Adrenal gland (tissue), 12 donors: ENCODE data around the gene SHCBP1. TPM values are rescaled to one million over a fixed set of nuclear protein-coding genes. Genes with fewer than 3 reads are reported as not detected.

ENCODE experiments used
- DNase-seq, 7 donors: peaks; one replicate each; pipeline ENCODE4 v3.0.0-alpha.2; 2019 to 2020
- H3K27ac ChIP-seq, 5 donors: fragments of 200-600 bp; sonication (generic) in 4 of 5; 1 replicate in 3 of 5; 2 replicates in 2 of 5; pipeline versions ENCODE4 v1.5.1 to v1.8.0; 2016 to 2020; ENCODE audit warnings: mild to moderate bottlenecking in 1 of 5
- H3K27me3 ChIP-seq: fragments of 200-600 bp; 2 replicates; pipeline ENCODE4 v1.8.0; 2021
- H3K36me3 ChIP-seq, 2 donors: fragments of 200-600 bp; replicated peaks in 1 of 2; 1 replicate in 1 of 2; 2 replicates in 1 of 2; pipeline versions ENCODE4 v1.5.1 to v1.8.0; 2018 to 2022
- H3K4me1 ChIP-seq, 2 donors: fragments of 200-600 bp; replicated peaks in 1 of 2; 1 replicate in 1 of 2; 2 replicates in 1 of 2; pipeline versions ENCODE4 v1.5.1 to v1.8.0; 2018 to 2021
- H3K4me3 ChIP-seq, 4 donors: fragments of 200-600 bp; sonication (generic) in 3 of 4; one replicate each; pipeline ENCODE4 v1.5.1; 2016 to 2018
- H3K9me3 ChIP-seq, 3 donors: fragments of 200-600 bp; sonication (generic) in 1 of 3; replicated peaks in 1 of 3; 1 replicate in 2 of 3; 2 replicates in 1 of 3; pipeline versions ENCODE4 v1.5.1 to v1.8.0; 2016 to 2021
- POLR2A ChIP-seq, 2 donors: fragments of 450-650 bp; IDR thresholded peaks; one replicate each; pipeline ENCODE4 v1.6.1; 2017; ENCODE audit warnings: antibody characterized with exemption in 2 of 2, mild to moderate bottlenecking in 2 of 2, moderate library complexity in 1 of 2
- WGBS, 4 donors: extraction: QIAGEN DNeasy Blood & Tissue Kit in 2 of 4; methylation state at CpG; one replicate each; pipeline versions ENCODE4 v1.1.5 to v1.1.7; 2013 to 2017; 5-methylcytosine and 5-hydroxymethylcytosine counted together
- intact Hi-C, 2 donors: fragments of 100-400 bp; cut with DNase I; formaldehyde crosslinking; loops; one replicate each; pipeline versions ENCODE4 v1.14.1 to v1.15.0; 2022 to 2023
- polyA plus RNA-seq, 3 donors: library from polyadenylated mRNA; stranded (reverse); fragments of 200-250 nt in 2 of 3; fragments of 350-450 nt in 1 of 3; fragmentation: Illumina TruSeq in 1 of 3; extraction: RNeasy Lipid Tissue Mini Kit (QIAGEN cat#74804) in 1 of 3; gene quantifications; one replicate each; pipeline ENCODE4 v1.2.3, GENCODE V29; 2013 to 2014
- total RNA-seq, 9 donors: library from RNA; depleted of rRNA in 4 of 9; stranded (reverse); fragments of >200 nt in 4 of 9; fragments of 120-200 nt in 1 of 9; fragmentation: NEBNext Ultra II Directional in 1 of 9; extraction: Animal tissue kit (Norgen Biotek cat#: 25700) in 1 of 9; gene quantifications; one replicate each; pipeline versions ENCODE4 v1.1.0 to v1.2.4, GENCODE V29; 2013 to 2023
- TF ChIP-seq, protein P1 (sequence below), 6 experiments: fragments of 450-650 bp in 4 of 6; fragments of 200-600 bp in 2 of 6; sonication (generic) in 1 of 6; IDR thresholded peaks; 1 replicate in 5 of 6; 2 replicates in 1 of 6; pipeline versions ENCODE4 v1.5.1 to v1.8.0; 2016 to 2021; ENCODE audit warnings: antibody characterized with exemption in 6 of 6, mild to moderate bottlenecking in 2 of 6, moderate library complexity in 1 of 6
- donor health status: healthy with polysubstance abuse.
- donor health status: Bipolar disorder and iron deficiency.
- donor health status: DM: yes; HTN: yes; CAD: no.
- donor health status: DM: no; HTN: no; CAD: no.
- donor health status: DM: no; HTN: no; CAD: no.
- donor health status: DM: yes; HTN: yes; CAD: no.

Gene SHCBP1
- total and polyA plus RNA-seq, 12 donors: 0.24 to 5.5 (median 1.1) TPM

GRCh38 chr16:46591257-46591656 is 29.9 kb downstream of the SHCBP1 start:
- Histone ChIP-seq H3K36me3 (no peaks in the 10 kb centered on the region), H3K27ac (no peak overlapping the region), H3K4me3 (no peak overlapping the region), H3K27me3 (no peaks in the 10 kb centered on the region), H3K4me1 (no peaks in the 10 kb centered on the region), H3K9me3 (peaks cover 0 to 8% (median under 1%) of the 10 kb centered on the region in 3 donors)
- TF ChIP-seq POLR2A (IDR thresholded peaks at IDR 0.05): no peak
- TF ChIP-seq, protein P1, sequence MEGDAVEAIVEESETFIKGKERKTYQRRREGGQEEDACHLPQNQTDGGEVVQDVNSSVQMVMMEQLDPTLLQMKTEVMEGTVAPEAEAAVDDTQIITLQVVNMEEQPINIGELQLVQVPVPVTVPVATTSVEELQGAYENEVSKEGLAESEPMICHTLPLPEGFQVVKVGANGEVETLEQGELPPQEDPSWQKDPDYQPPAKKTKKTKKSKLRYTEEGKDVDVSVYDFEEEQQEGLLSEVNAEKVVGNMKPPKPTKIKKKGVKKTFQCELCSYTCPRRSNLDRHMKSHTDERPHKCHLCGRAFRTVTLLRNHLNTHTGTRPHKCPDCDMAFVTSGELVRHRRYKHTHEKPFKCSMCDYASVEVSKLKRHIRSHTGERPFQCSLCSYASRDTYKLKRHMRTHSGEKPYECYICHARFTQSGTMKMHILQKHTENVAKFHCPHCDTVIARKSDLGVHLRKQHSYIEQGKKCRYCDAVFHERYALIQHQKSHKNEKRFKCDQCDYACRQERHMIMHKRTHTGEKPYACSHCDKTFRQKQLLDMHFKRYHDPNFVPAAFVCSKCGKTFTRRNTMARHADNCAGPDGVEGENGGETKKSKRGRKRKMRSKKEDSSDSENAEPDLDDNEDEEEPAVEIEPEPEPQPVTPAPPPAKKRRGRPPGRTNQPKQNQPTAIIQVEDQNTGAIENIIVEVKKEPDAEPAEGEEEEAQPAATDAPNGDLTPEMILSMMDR (IDR thresholded peaks at IDR 0.05): no peak
- DNase-seq: no peak
- intact Hi-C loops: no loop called here
- WGBS, 4 donors: 90 to 100% (median 95%) methylated on average over 1 of the region's 1 CpG

DNA sequence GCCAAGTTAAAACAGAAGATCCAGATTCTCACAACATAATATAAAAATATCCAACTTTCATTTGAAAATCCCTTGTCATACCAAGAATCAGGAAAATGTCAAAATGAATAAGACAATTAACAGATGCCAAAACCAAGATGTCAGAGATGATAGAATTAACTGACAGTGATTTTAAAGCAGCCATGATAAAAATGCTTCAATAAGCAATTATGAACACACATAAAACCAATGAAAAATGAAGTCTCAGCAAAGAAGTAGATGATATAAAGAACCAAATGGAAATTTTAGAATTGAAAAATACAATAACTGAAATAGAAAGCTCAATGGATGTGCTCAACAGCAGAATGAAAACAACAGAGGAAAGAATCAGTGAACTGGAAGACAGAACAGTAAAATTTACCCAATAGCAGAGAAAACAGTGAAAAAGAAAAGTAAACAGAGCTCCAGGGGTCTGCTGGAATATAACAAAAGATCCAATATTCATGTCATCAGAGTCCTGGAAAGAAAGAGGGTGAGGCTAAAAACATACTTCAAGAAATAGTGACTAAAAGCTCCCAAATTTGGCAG is 35.1 kb downstream of the SHCBP1 start:
- peaks cover 0 to 10% (median 5%) of the 10 kb centered on the region in 3 donors for H3K9me3 ChIP-seq
- no peaks in the 10 kb centered on the region for H3K27me3 ChIP-seq
- H3K36me3 ChIP-seq: no peaks in the 10 kb centered on the region
- no peaks in the 10 kb centered on the region for H3K4me1 ChIP-seq
- intact Hi-C loops: no loop called here
- no peak for DNase-seq
- no peak overlapping the region for H3K4me3 ChIP-seq
- no peak overlapping the region for H3K27ac ChIP-seq
- no peak for TF ChIP-seq POLR2A (IDR thresholded peaks at IDR 0.05)
- TF ChIP-seq, protein P1 (IDR thresholded peaks at IDR 0.05): no peak

DNA sequence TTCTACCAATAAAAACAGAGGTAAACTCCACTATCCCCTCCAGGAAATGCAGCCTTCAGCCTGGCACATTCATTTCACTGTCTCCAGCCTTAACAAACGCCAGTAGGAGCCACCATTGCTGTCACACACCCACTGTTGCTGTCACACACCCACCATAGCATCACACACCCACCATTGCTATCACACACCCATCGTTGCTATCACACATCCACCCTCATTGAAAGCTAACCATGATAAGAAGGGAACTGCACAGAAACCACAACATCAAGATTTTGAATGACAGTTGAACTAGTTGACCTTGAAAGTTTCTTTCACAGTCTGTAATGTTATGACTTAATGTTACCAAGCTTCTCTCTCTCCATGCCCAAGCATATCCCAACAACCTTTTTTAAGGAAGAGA is 38.1 kb downstream of the SHCBP1 start:
- Histone ChIP-seq H3K27me3 (no peaks in the 10 kb centered on the region), H3K4me3 (no peak overlapping the region), H3K36me3 (no peaks in the 10 kb centered on the region), H3K27ac (no peak overlapping the region), H3K9me3 (peaks cover 0 to 10% (median 5%) of the 10 kb centered on the region in 3 donors), H3K4me1 (no peaks in the 10 kb centered on the region)
- intact Hi-C loops: no loop called here
- WGBS, 4 donors: 79 to 92% (median 87%) methylated on average over 2 of the region's 2 CpGs
- no peak for DNase-seq
- no peak for TF ChIP-seq POLR2A (IDR thresholded peaks at IDR 0.05)
- TF ChIP-seq, protein P1 (IDR thresholded peaks at IDR 0.05): no peak

DNA sequence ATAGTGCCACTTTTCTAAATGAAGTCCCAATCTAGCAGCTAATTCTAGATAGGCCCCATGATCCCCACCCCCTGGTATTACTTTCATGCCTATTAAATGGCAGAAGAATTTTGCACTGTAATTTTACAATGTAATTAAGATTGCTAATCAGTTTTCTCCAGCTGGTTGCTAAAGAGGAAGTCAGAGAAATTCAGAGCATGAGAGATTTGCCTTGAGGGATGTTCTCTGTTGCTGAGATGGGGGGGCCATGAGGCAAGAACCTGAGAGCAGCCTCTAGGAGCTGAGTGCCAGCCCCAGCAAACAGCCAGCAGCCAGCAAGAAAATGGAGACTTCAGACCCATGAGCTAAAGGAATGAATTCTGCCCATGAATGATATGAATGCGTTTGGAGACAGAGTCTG is 38.9 kb downstream of the SHCBP1 start:
- H3K9me3 ChIP-seq: peaks cover 0 to 10% (median 5%) of the 10 kb centered on the region in 3 donors
- H3K4me1 ChIP-seq: no peaks in the 10 kb centered on the region
- H3K4me3 ChIP-seq: no peak overlapping the region
- 85 to 96% (median 88%) methylated on average over 1 of the region's 1 CpG for WGBS, 4 donors
- intact Hi-C loops: no loop called here
- TF ChIP-seq, protein P1 (IDR thresholded peaks at IDR 0.05): no peak
- TF ChIP-seq POLR2A (IDR thresholded peaks at IDR 0.05): no peak
- no peak for DNase-seq
- H3K27ac ChIP-seq: no peak overlapping the region
- H3K27me3 ChIP-seq: no peaks in the 10 kb centered on the region
- no peaks in the 10 kb centered on the region for H3K36me3 ChIP-seq
